Esophagus squamous epithelium (tissue), 4 donors: ENCODE data around the gene PGS1.
"Not testable (repeated sequence)": the region's sequence is repeated elsewhere in the genome, so short reads cannot be mapped to it uniquely, and the experiment has no call there.

Source experiments
- POLR2A ChIP-seq, 4 donors: fragments of 450-650 bp; IDR thresholded peaks; one replicate each; pipeline ENCODE4 v1.6.1; 2017; ENCODE audit warnings: antibody characterized with exemption in 4 of 4, mild to moderate bottlenecking in 4 of 4, moderate library complexity in 3 of 4
- TF ChIP-seq, protein P1 (sequence below), 6 experiments: fragments of 450-650 bp in 4 of 6; fragments of 200-600 bp in 2 of 6; sonication (generic) in 2 of 6; IDR thresholded peaks; one replicate each; pipeline ENCODE4 v1.5.1; 2016 to 2019; ENCODE audit warnings: antibody characterized with exemption in 6 of 6, mild to moderate bottlenecking in 4 of 6, moderate library complexity in 4 of 6

GRCh38 chr17:78331355-78331754, 47.1 kb upstream of the PGS1 start:
- TF ChIP-seq, protein P1, sequence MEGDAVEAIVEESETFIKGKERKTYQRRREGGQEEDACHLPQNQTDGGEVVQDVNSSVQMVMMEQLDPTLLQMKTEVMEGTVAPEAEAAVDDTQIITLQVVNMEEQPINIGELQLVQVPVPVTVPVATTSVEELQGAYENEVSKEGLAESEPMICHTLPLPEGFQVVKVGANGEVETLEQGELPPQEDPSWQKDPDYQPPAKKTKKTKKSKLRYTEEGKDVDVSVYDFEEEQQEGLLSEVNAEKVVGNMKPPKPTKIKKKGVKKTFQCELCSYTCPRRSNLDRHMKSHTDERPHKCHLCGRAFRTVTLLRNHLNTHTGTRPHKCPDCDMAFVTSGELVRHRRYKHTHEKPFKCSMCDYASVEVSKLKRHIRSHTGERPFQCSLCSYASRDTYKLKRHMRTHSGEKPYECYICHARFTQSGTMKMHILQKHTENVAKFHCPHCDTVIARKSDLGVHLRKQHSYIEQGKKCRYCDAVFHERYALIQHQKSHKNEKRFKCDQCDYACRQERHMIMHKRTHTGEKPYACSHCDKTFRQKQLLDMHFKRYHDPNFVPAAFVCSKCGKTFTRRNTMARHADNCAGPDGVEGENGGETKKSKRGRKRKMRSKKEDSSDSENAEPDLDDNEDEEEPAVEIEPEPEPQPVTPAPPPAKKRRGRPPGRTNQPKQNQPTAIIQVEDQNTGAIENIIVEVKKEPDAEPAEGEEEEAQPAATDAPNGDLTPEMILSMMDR (IDR thresholded peaks at IDR 0.05), result not testable (repeated sequence)
- not testable (repeated sequence) for TF ChIP-seq POLR2A (IDR thresholded peaks at IDR 0.05)
